HCT116 (cell line): ENCODE results near the gene TLX3. TPM values are rescaled to one million over a fixed set of nuclear protein-coding genes. Genes with fewer than 3 reads are reported as not detected.

Source experiments
- ATAC-seq: fragments of 200-7000 bp; cut with Tn5 transposase; 2 replicates; pipeline ENCODE4 v1.9.1; 2020; ENCODE audit warnings: mild to moderate bottlenecking, moderate library complexity
- BruUV-seq: library from RNA; stranded (reverse); fragments of 400-500 nt; replicated peaks from 2 replicates; lab custom pipeline; 2021; lab: Mats Ljungman, UMichigan
- CTCF ChIA-PET: fragments of 300-600 bp; sonication (Branson Sonifier 250); formaldehyde crosslinking; loops from one replicate; lab custom pipeline; 2021; ENCODE audit warnings: antibody characterized with exemption; lab: Charles Lee
- POLR2A ChIA-PET: fragments of 300-600, 350-600 bp; sonication (Branson Sonifier 250); formaldehyde crosslinking; loops from one replicate; lab custom pipeline; 2021; ENCODE audit warnings: antibody characterized with exemption; lab: Charles Lee
- RAD21 ChIA-PET, 2 experiments: fragments of 300-600 bp; sonication (Branson Sonifier 250); formaldehyde crosslinking; loops; one replicate each; lab custom pipeline; 2023; ENCODE audit warnings: low total read pairs in 2 of 2; ENCODE audit not compliant: uncharacterized antibody in 2 of 2, unreplicated experiment in 2 of 2, low non-redundant PET in 1 of 2; lab: Charles Lee
- DNase-seq: peaks from one replicate; pipeline ENCODE4 v3.0.0-alpha.2; 2010; ENCODE audit warnings: low read depth, low spot score
- H2AFZ ChIP-seq: fragments of 200-600 bp; shearing (Covaris generic), sonication (generic); 2 replicates; pipeline ENCODE4 v1.6.1; 2017; ENCODE audit warnings: low read depth, mixed run types, mixed read lengths, antibody characterized with exemption, low read length; ENCODE audit not compliant: poor library complexity, severe bottlenecking
- H3K27ac ChIP-seq: 2 replicates; pipeline ENCODE4 v1.5.1; 2012; ENCODE audit warnings: low read depth, low read length
- H3K27me3 ChIP-seq: fragments of 200-600 bp; sonication (generic); 2 replicates; pipeline ENCODE4 v1.6.1; 2016; ENCODE audit warnings: mixed run types, low read length, mixed read lengths; ENCODE audit not compliant: insufficient read depth
- H3K36me3 ChIP-seq, 2 experiments: fragments of 200-500 bp in 1 of 2; fragments of 200-600 bp in 1 of 2; sonication (Bioruptor generic) in 1 of 2; sonication (generic) in 1 of 2; 2 replicates each; pipeline versions ENCODE4 v1.5.1 to v1.6.1; 2014 to 2016; ENCODE audit warnings: low read length in 2 of 2, inconsistent platforms in 1 of 2, mixed read lengths in 1 of 2, mixed run types in 1 of 2; ENCODE audit not compliant: insufficient read depth in 2 of 2, control insufficient read depth in 1 of 2
- H3K4me1 ChIP-seq, 2 experiments: fragments of 200-600 bp in 1 of 2; sonication (generic) in 1 of 2; 2 replicates each; pipeline versions ENCODE4 v1.5.1 to v1.6.1; 2012 to 2017; ENCODE audit warnings: low read length in 2 of 2, inconsistent platforms in 1 of 2, mild to moderate bottlenecking in 1 of 2, mixed read lengths in 1 of 2, mixed run types in 1 of 2, moderate library complexity in 1 of 2; ENCODE audit not compliant: insufficient read depth in 2 of 2, control insufficient read depth in 1 of 2
- H3K4me2 ChIP-seq: fragments of 200-600 bp; sonication (generic); 2 replicates; pipeline ENCODE4 v1.6.1; 2017; ENCODE audit warnings: mixed run types, low read length, mixed read lengths
- H3K4me3 ChIP-seq, 2 experiments: fragments of 200-600 bp in 1 of 2; sonication (generic) in 1 of 2; replicated peaks in 1 of 2; 2 replicates each; pipeline ENCODE4 v1.5.1; 2011 to 2016; ENCODE audit warnings: low read length in 2 of 2, control low read depth in 1 of 2, low read depth in 1 of 2, mild to moderate bottlenecking in 1 of 2, mixed read lengths in 1 of 2, mixed run types in 1 of 2
- H3K79me2 ChIP-seq: fragments of 200-600 bp; sonication (generic); 2 replicates; pipeline ENCODE4 v1.6.1; 2017; ENCODE audit warnings: mild to moderate bottlenecking, mixed run types, low read length, moderate library complexity, mixed read lengths; ENCODE audit not compliant: insufficient read depth
- H3K9ac ChIP-seq: fragments of 200-600 bp; sonication (generic); 2 replicates; pipeline ENCODE4 v1.6.1; 2016; ENCODE audit warnings: low read length, mixed read lengths
- H3K9me2 ChIP-seq: fragments of 200-600 bp; sonication (generic), shearing (Covaris generic); 2 replicates; pipeline ENCODE4 v1.6.1; 2017; ENCODE audit warnings: mixed run types, mild to moderate bottlenecking, moderate library complexity; ENCODE audit not compliant: insufficient read depth
- H3K9me3 ChIP-seq, 2 experiments: fragments of 200-500 bp in 1 of 2; fragments of 200-600 bp in 1 of 2; sonication (Bioruptor generic) in 1 of 2; sonication (generic) in 1 of 2; 2 replicates each; pipeline ENCODE4 v1.6.1; 2014 to 2017; ENCODE audit warnings: low read length in 2 of 2, mixed read lengths in 2 of 2, inconsistent platforms in 1 of 2, low read depth in 1 of 2, mild to moderate bottlenecking in 1 of 2, mixed run types in 1 of 2, moderate library complexity in 1 of 2; ENCODE audit not compliant: control insufficient read depth in 1 of 2, insufficient read depth in 1 of 2
- H4K20me1 ChIP-seq: fragments of 200-600 bp; sonication (generic), shearing (Covaris generic); 2 replicates; pipeline ENCODE4 v1.6.1; 2017; ENCODE audit warnings: mixed run types, mild to moderate bottlenecking, moderate library complexity; ENCODE audit not compliant: insufficient read depth
- JUND ChIP-seq: IDR thresholded peaks from 2 replicates; pipeline ENCODE4 v1.6.1; 2012
- MAX ChIP-seq: IDR thresholded peaks from 2 replicates; pipeline ENCODE4 v1.6.1; 2012
- REST ChIP-seq: IDR thresholded peaks from 2 replicates; pipeline ENCODE4 v1.6.1; 2012; ENCODE audit warnings: low read depth
- ZFX ChIP-seq: fragments of 450-650 bp; IDR thresholded peaks from 2 replicates; pipeline ENCODE4 v1.6.1; 2017
- intact Hi-C: fragments of 100-400 bp; cut with micrococcal nuclease; formaldehyde crosslinking; loops from 2 replicates; pipeline ENCODE4 v1.10.0; 2022
- total RNA-seq: library from RNA; stranded (reverse); gene quantifications from one replicate; pipeline ENCODE4 v1.2.1, GENCODE V29; 2021; ENCODE audit not compliant: unreplicated experiment

Gene TLX3
- total RNA-seq, 1 experiment from 2014 or later = 4.6 TPM

GRCh38 chr5:171323007-171323406 is 14.0 kb downstream of the TLX3 start:
- intact Hi-C loops = no loop called here
- no peak overlapping the region for H3K4me3 ChIP-seq
- CTCF ChIA-PET = no interaction called here
- DNase-seq (no peak), ATAC-seq (no peak)
- RAD21 ChIA-PET = no interaction called here
- H3K79me2 ChIP-seq = no peaks in the 10 kb centered on the region
- H3K9ac ChIP-seq = no peak overlapping the region
- TF ChIP-seq MAX (no peak), ZFX (no peak), JUND (no peak), REST (no peak)
- H3K9me3 ChIP-seq = no peaks in the 10 kb centered on the region
- POLR2A ChIA-PET = no interaction called here
- H3K27me3 ChIP-seq = peaks cover 4% of the 10 kb centered on the region; the same call in 1 of the 2 replicates
- H3K9me2 ChIP-seq = no peaks in the 10 kb centered on the region
- H2AFZ ChIP-seq = no peak overlapping the region
- H3K4me1 ChIP-seq = no peaks in the 10 kb centered on the region
- no peaks in the 10 kb centered on the region for H3K36me3 ChIP-seq
- H4K20me1 ChIP-seq = no peaks in the 10 kb centered on the region
- BruUV-seq = no TSS peak
- no peak overlapping the region for H3K4me2 ChIP-seq
- no peak overlapping the region for H3K27ac ChIP-seq
